GM23338 (cell line): ENCODE measurements around the gene GPATCH4. TPM values are rescaled to one million over a fixed set of nuclear protein-coding genes. Genes with fewer than 3 reads are reported as not detected.

Experiments
- ATAC-seq: fragments of 200-7000 bp; cut with Tn5 transposase; 3 replicates; pipeline ENCODE4 v1.9.1; 2020
- DNase-seq: peaks from one replicate; pipeline ENCODE4 v3.0.0-alpha.2; 2015; ENCODE audit warnings: low spot score
- H2AFZ ChIP-seq: fragments of 200-600 bp; sonication (generic); 2 replicates; pipeline ENCODE4 v1.8.0; 2016; ENCODE audit warnings: antibody characterized with exemption, mild to moderate bottlenecking, moderate library complexity
- H3F3A ChIP-seq: fragments of 200-600 bp; sonication (generic); replicated peaks from 2 replicates; pipeline ENCODE4 v1.8.0; 2017; ENCODE audit warnings: antibody characterized with exemption, mixed run types, low read depth
- H3K27ac ChIP-seq: fragments of 200-600 bp; sonication (generic); 2 replicates; pipeline ENCODE4 v1.6.1; 2016; ENCODE audit warnings: low read depth
- H3K27me3 ChIP-seq: fragments of 200-600 bp; sonication (generic); 2 replicates; pipeline ENCODE4 v1.8.0; 2016; ENCODE audit warnings: mild to moderate bottlenecking, mixed run types, moderate library complexity; ENCODE audit not compliant: insufficient read depth
- H3K36me3 ChIP-seq: fragments of 200-600 bp; sonication (generic); 2 replicates; pipeline ENCODE4 v1.8.0; 2016; ENCODE audit warnings: mild to moderate bottlenecking; ENCODE audit not compliant: insufficient read depth
- H3K4me1 ChIP-seq: fragments of 200-600 bp; sonication (generic); 2 replicates; pipeline ENCODE4 v1.8.0; 2016; ENCODE audit warnings: mild to moderate bottlenecking, moderate library complexity; ENCODE audit not compliant: insufficient read depth
- H3K4me2 ChIP-seq: fragments of 200-600 bp; sonication (generic); 2 replicates; pipeline ENCODE4 v1.7.1; 2017; ENCODE audit warnings: mixed run types
- H3K4me3 ChIP-seq: fragments of 200-600 bp; sonication (generic); 2 replicates; pipeline ENCODE4 v1.6.1; 2016; ENCODE audit warnings: mixed run types
- H3K79me2 ChIP-seq: fragments of 200-600 bp; sonication (generic); replicated peaks from 2 replicates; pipeline ENCODE4 v1.8.0; 2017; ENCODE audit warnings: mild to moderate bottlenecking; ENCODE audit not compliant: insufficient read depth
- H3K9me2 ChIP-seq: fragments of 200-600 bp; sonication (generic); 2 replicates; pipeline ENCODE4 v1.8.0; 2017; ENCODE audit not compliant: insufficient read depth
- H4K20me1 ChIP-seq: fragments of 200-600 bp; sonication (generic); replicated peaks from 2 replicates; pipeline ENCODE4 v1.8.0; 2017; ENCODE audit warnings: mild to moderate bottlenecking; ENCODE audit not compliant: insufficient read depth
- H3K27ac Mint-ChIP-seq: 2 replicates; pipeline ENCODE4 v1.8.0; 2020; ENCODE audit warnings: inconsistent platforms, mild to moderate bottlenecking, moderate library complexity, mixed read lengths
- H3K27me3 Mint-ChIP-seq: 3 replicates; pipeline ENCODE4 v1.8.0; 2022; ENCODE audit warnings: low read depth, mild to moderate bottlenecking, moderate library complexity, mixed read lengths, inconsistent platforms; ENCODE audit not compliant: insufficient read depth, poor library complexity
- H3K36me3 Mint-ChIP-seq: 3 replicates; pipeline ENCODE4 v1.8.0; 2021; ENCODE audit warnings: low read depth, mild to moderate bottlenecking, inconsistent platforms, moderate library complexity, mixed read lengths
- H3K4me1 Mint-ChIP-seq: 3 replicates; pipeline ENCODE4 v1.8.0; 2020; ENCODE audit warnings: mild to moderate bottlenecking, inconsistent platforms, mixed read lengths
- H3K4me3 Mint-ChIP-seq: 3 replicates; pipeline ENCODE4 v1.8.0; 2021; ENCODE audit warnings: moderate library complexity, mild to moderate bottlenecking, inconsistent platforms, mixed read lengths
- H3K9me3 Mint-ChIP-seq: 3 replicates; pipeline ENCODE4 v1.8.0; 2020; ENCODE audit warnings: moderate library complexity, mild to moderate bottlenecking, inconsistent platforms, mixed read lengths
- CREB1 ChIP-seq: fragments of 250-450 bp; sonication (Bioruptor Pico); IDR thresholded peaks from 2 replicates; pipeline ENCODE4 v1.5.0; 2020; ENCODE audit warnings: low read depth, mild to moderate bottlenecking, moderate library complexity
- EZH2phosphoT487 ChIP-seq: fragments of 200-600 bp; sonication (generic); IDR thresholded peaks from one replicate; pipeline ENCODE4 v1.8.1; 2018; ENCODE audit warnings: antibody characterized with exemption; ENCODE audit not compliant: unreplicated experiment
- JUNB ChIP-seq: IDR thresholded peaks from one replicate; pipeline ENCODE4 v1.6.1; 2016; ENCODE audit warnings: antibody characterized with exemption; ENCODE audit not compliant: unreplicated experiment
- NANOG ChIP-seq: IDR thresholded peaks from 2 replicates; pipeline ENCODE4 v1.6.1; 2016; ENCODE audit warnings: antibody characterized with exemption, borderline replicate concordance
- STAT1 ChIP-seq: IDR thresholded peaks from one replicate; pipeline ENCODE4 v1.6.1; 2016; ENCODE audit warnings: antibody characterized with exemption; ENCODE audit not compliant: unreplicated experiment
- ZNF331 ChIP-seq: fragments of 250-450 bp; sonication (Bioruptor Pico); IDR thresholded peaks from 2 replicates; pipeline ENCODE4 v1.5.0; 2020; ENCODE audit warnings: low read depth, mild to moderate bottlenecking, moderate library complexity
- polyA plus RNA-seq: library from polyadenylated mRNA; unstranded; fragments of >200 nt; fragmentation: Nextera tagmentation; extraction: Ambion mirVana; gene quantifications from 2 replicates; pipeline ENCODE4 v1.2.1, GENCODE V29; 2016
- total RNA-seq: library from RNA; depleted of rRNA; stranded (reverse); fragments of >200 nt; shearing (Covaris generic); gene quantifications from 2 replicates; pipeline ENCODE4 v1.2.3, GENCODE V29; 2014
- TF ChIP-seq, protein P1 (sequence below): IDR thresholded peaks from 2 replicates; pipeline ENCODE4 v1.6.1; 2016; ENCODE audit warnings: antibody characterized with exemption
- TF ChIP-seq, protein P2 (sequence below): fragments of 250-450 bp; sonication (Bioruptor Pico); IDR thresholded peaks from 2 replicates; pipeline ENCODE4 v1.5.0; 2020; ENCODE audit warnings: mild to moderate bottlenecking, moderate library complexity
- TF ChIP-seq, protein P3 (sequence below), 2 experiments: fragments of 200-600 bp in 1 of 2; sonication (generic) in 1 of 2; conservative IDR thresholded peaks; 2 replicates each; pipeline versions ENCODE4 v1.5.1 to v1.6.1; 2016 to 2017; ENCODE audit warnings: antibody characterized with exemption in 2 of 2, low read depth in 2 of 2, mild to moderate bottlenecking in 2 of 2, moderate library complexity in 1 of 2
- TF ChIP-seq, protein P4 (sequence below): IDR thresholded peaks from one replicate; pipeline ENCODE4 v1.6.1; 2018; ENCODE audit warnings: antibody characterized with exemption; ENCODE audit not compliant: unreplicated experiment

The GPATCH4 gene
- total and polyA plus RNA-seq, 2 experiments from 2014 or later = 58.9 to 187 TPM

DNA sequence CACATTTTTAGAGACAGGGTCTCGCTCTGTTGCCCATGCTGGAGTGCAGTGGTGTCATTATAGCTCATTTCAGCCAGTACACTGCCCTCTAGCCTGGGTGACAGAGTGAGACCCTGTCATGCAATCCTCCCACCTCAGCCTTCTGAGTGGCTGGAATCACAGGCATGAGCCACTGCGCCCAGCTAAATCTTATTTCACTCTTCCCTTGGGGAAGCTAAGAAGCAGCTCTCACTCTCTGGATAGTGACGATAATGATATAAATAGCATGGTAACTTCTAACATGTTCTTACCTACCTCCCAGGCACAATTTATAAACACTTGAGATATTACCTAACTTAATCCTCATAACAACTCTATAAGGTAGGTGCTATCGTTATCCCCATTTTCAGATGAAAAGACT lies 53.8 kb downstream of the GPATCH4 start (continued):
- TF ChIP-seq EZH2phosphoT487 (no peak), ZNF331 (CRISPR knock-in tag) (no peak), STAT1 (no peak)
- TF ChIP-seq, protein P1, sequence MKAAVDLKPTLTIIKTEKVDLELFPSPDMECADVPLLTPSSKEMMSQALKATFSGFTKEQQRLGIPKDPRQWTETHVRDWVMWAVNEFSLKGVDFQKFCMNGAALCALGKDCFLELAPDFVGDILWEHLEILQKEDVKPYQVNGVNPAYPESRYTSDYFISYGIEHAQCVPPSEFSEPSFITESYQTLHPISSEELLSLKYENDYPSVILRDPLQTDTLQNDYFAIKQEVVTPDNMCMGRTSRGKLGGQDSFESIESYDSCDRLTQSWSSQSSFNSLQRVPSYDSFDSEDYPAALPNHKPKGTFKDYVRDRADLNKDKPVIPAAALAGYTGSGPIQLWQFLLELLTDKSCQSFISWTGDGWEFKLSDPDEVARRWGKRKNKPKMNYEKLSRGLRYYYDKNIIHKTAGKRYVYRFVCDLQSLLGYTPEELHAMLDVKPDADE = no peak

DNA sequence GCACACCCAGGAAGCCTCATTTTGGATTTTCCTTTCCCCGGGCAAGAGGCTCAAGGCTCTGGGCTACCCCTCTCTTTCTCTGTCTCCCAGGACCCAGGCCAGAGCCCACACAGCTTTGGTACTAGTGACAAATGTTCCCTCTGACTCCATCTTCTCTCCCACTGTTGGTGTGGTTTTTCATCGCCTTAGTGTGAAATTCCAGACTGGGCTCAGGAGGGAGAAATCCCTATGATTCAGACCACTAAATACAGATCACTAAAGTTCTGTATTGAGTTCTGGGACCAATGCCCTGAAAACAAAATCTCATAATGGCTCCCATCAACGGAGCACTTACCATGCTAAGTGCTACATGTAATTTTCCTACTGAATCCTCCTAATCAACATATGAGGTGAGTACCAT lies 55.0 kb downstream of the GPATCH4 start:
- Mint-ChIP-seq H3K27me3 (peaks cover 7% of the 10 kb centered on the region), H3K36me3 (peaks cover 15% of the 10 kb centered on the region), H3K9me3 (no peaks in the 10 kb centered on the region), H3K4me3 (no peak overlapping the region), H3K27ac (no peak overlapping the region), H3K4me1 (no peaks in the 10 kb centered on the region)
- TF ChIP-seq NANOG (no peak), JUNB (no peak), STAT1 (no peak), EZH2phosphoT487 (no peak), CREB1 (CRISPR knock-in tag) (no peak), ZNF331 (CRISPR knock-in tag) (no peak)
- TF ChIP-seq, protein P2, sequence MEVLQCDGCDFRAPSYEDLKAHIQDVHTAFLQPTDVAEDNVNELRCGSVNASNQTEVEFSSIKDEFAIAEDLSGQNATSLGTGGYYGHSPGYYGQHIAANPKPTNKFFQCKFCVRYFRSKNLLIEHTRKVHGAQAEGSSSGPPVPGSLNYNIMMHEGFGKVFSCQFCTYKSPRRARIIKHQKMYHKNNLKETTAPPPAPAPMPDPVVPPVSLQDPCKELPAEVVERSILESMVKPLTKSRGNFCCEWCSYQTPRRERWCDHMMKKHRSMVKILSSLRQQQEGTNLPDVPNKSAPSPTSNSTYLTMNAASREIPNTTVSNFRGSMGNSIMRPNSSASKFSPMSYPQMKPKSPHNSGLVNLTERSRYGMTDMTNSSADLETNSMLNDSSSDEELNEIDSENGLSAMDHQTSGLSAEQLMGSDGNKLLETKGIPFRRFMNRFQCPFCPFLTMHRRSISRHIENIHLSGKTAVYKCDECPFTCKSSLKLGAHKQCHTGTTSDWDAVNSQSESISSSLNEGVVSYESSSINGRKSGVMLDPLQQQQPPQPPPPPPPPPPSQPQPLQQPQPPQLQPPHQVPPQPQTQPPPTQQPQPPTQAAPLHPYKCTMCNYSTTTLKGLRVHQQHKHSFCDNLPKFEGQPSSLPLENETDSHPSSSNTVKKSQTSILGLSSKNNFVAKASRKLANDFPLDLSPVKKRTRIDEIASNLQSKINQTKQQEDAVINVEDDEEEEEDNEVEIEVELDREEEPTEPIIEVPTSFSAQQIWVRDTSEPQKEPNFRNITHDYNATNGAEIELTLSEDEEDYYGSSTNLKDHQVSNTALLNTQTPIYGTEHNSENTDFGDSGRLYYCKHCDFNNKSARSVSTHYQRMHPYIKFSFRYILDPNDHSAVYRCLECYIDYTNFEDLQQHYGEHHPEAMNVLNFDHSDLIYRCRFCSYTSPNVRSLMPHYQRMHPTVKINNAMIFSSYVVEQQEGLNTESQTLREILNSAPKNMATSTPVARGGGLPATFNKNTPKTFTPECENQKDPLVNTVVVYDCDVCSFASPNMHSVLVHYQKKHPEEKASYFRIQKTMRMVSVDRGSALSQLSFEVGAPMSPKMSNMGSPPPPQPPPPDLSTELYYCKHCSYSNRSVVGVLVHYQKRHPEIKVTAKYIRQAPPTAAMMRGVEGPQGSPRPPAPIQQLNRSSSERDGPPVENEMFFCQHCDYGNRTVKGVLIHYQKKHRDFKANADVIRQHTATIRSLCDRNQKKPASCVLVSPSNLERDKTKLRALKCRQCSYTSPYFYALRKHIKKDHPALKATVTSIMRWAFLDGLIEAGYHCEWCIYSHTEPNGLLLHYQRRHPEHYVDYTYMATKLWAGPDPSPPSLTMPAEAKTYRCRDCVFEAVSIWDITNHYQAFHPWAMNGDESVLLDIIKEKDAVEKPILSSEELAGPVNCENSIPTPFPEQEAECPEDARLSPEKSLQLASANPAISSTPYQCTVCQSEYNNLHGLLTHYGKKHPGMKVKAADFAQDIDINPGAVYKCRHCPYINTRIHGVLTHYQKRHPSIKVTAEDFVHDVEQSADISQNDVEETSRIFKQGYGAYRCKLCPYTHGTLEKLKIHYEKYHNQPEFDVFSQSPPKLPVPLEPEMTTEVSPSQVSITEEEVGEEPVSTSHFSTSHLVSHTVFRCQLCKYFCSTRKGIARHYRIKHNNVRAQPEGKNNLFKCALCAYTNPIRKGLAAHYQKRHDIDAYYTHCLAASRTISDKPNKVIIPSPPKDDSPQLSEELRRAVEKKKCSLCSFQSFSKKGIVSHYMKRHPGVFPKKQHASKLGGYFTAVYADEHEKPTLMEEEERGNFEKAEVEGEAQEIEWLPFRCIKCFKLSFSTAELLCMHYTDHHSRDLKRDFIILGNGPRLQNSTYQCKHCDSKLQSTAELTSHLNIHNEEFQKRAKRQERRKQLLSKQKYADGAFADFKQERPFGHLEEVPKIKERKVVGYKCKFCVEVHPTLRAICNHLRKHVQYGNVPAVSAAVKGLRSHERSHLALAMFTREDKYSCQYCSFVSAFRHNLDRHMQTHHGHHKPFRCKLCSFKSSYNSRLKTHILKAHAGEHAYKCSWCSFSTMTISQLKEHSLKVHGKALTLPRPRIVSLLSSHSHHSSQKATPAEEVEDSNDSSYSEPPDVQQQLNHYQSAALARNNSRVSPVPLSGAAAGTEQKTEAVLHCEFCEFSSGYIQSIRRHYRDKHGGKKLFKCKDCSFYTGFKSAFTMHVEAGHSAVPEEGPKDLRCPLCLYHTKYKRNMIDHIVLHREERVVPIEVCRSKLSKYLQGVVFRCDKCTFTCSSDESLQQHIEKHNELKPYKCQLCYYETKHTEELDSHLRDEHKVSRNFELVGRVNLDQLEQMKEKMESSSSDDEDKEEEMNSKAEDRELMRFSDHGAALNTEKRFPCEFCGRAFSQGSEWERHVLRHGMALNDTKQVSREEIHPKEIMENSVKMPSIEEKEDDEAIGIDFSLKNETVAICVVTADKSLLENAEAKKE (CRISPR knock-in tag) = no peak
- TF ChIP-seq, protein P1 = no peak
- TF ChIP-seq, protein P3, sequence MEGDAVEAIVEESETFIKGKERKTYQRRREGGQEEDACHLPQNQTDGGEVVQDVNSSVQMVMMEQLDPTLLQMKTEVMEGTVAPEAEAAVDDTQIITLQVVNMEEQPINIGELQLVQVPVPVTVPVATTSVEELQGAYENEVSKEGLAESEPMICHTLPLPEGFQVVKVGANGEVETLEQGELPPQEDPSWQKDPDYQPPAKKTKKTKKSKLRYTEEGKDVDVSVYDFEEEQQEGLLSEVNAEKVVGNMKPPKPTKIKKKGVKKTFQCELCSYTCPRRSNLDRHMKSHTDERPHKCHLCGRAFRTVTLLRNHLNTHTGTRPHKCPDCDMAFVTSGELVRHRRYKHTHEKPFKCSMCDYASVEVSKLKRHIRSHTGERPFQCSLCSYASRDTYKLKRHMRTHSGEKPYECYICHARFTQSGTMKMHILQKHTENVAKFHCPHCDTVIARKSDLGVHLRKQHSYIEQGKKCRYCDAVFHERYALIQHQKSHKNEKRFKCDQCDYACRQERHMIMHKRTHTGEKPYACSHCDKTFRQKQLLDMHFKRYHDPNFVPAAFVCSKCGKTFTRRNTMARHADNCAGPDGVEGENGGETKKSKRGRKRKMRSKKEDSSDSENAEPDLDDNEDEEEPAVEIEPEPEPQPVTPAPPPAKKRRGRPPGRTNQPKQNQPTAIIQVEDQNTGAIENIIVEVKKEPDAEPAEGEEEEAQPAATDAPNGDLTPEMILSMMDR (conservative IDR thresholded peaks at IDR 0.05; ENCODE audit: low read depth in 2 of 2) = no peak
- TF ChIP-seq, protein P4, sequence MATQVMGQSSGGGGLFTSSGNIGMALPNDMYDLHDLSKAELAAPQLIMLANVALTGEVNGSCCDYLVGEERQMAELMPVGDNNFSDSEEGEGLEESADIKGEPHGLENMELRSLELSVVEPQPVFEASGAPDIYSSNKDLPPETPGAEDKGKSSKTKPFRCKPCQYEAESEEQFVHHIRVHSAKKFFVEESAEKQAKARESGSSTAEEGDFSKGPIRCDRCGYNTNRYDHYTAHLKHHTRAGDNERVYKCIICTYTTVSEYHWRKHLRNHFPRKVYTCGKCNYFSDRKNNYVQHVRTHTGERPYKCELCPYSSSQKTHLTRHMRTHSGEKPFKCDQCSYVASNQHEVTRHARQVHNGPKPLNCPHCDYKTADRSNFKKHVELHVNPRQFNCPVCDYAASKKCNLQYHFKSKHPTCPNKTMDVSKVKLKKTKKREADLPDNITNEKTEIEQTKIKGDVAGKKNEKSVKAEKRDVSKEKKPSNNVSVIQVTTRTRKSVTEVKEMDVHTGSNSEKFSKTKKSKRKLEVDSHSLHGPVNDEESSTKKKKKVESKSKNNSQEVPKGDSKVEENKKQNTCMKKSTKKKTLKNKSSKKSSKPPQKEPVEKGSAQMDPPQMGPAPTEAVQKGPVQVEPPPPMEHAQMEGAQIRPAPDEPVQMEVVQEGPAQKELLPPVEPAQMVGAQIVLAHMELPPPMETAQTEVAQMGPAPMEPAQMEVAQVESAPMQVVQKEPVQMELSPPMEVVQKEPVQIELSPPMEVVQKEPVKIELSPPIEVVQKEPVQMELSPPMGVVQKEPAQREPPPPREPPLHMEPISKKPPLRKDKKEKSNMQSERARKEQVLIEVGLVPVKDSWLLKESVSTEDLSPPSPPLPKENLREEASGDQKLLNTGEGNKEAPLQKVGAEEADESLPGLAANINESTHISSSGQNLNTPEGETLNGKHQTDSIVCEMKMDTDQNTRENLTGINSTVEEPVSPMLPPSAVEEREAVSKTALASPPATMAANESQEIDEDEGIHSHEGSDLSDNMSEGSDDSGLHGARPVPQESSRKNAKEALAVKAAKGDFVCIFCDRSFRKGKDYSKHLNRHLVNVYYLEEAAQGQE = no peak
- Histone ChIP-seq H3F3A (no peaks in the 10 kb centered on the region), H3K9me2 (no peaks in the 10 kb centered on the region), H3K4me3 (no peak overlapping the region), H3K27me3 (no peaks in the 10 kb centered on the region), H3K27ac (no peak overlapping the region), H3K4me1 (no peaks in the 10 kb centered on the region), H3K36me3 (0 out of 2 replicates have a peak, but pooled peaks cover 4% of the 10 kb centered on the region), H3K4me2 (no peak overlapping the region), H2AFZ (no peak overlapping the region), H3K79me2 (no peaks in the 10 kb centered on the region), H4K20me1 (no peaks in the 10 kb centered on the region; the same call in 1 of the 2 replicates)
- no peak for ATAC-seq
- no peak for DNase-seq
